GM12878 (cell line): ENCODE results near the gene DUSP10. TPM values are rescaled to one million over a fixed set of nuclear protein-coding genes. Genes with fewer than 3 reads are reported as not detected.

Source experiments
- BHLHE40 ChIP-seq, 2 experiments: fragments of 450-650 bp in 1 of 2; IDR thresholded peaks; 2 replicates each; pipeline ENCODE4 v1.6.1; 2011 to 2017; ENCODE audit warnings: low read depth in 2 of 2, borderline replicate concordance in 1 of 2, improper control_type of control experiment in 1 of 2, low read length in 1 of 2, mild to moderate bottlenecking in 1 of 2
- BRCA1 ChIP-seq: IDR thresholded peaks from 2 replicates; pipeline ENCODE4 v1.6.1; 2011; ENCODE audit warnings: low read depth, low read length, improper control_type of control experiment
- CBFB ChIP-seq: IDR thresholded peaks from 2 replicates; pipeline ENCODE4 v1.6.1; 2016; ENCODE audit warnings: antibody characterized with exemption, low read depth
- CHD4 ChIP-seq: fragments of 200-600 bp; sonication (generic); IDR thresholded peaks from 2 replicates; pipeline ENCODE4 v1.6.1; 2016; ENCODE audit warnings: mild to moderate bottlenecking
- FOS ChIP-seq: IDR thresholded peaks from 3 replicates; pipeline ENCODE4 v1.6.1; 2011; ENCODE audit warnings: borderline replicate concordance; ENCODE audit not compliant: insufficient read length; ENCODE audit errors: extremely low read depth
- GABPA ChIP-seq: IDR thresholded peaks from 2 replicates; pipeline ENCODE4 v1.6.1; 2014; ENCODE audit warnings: antibody characterized with exemption, low read depth, mild to moderate bottlenecking, inconsistent platforms
- HCFC1 ChIP-seq: fragments of 150-350 bp; IDR thresholded peaks from 2 replicates; pipeline ENCODE4 v1.6.1; 2014; ENCODE audit warnings: low read length
- KLF5 ChIP-seq: fragments of 450-650 bp; IDR thresholded peaks from 2 replicates; pipeline ENCODE4 v1.6.1; 2014; ENCODE audit warnings: mild to moderate bottlenecking; ENCODE audit not compliant: partially characterized antibody
- MXI1 ChIP-seq: fragments of 150-350 bp; IDR thresholded peaks from 2 replicates; pipeline ENCODE4 v1.6.1; 2011; ENCODE audit warnings: low read depth, mild to moderate bottlenecking, inconsistent platforms, low read length, improper control_type of control experiment
- RB1 ChIP-seq: fragments of 450-650 bp; formaldehyde crosslinking; IDR thresholded peaks from 2 replicates; pipeline ENCODE4 v1.6.1; 2017; ENCODE audit warnings: mild to moderate bottlenecking, borderline replicate concordance
- SIX5 ChIP-seq: IDR thresholded peaks from 2 replicates; pipeline ENCODE4 v1.6.1; 2011; ENCODE audit warnings: mild to moderate bottlenecking, low read depth, low read length, moderate library complexity; ENCODE audit not compliant: severe bottlenecking
- SMAD1 ChIP-seq: fragments of 450-650 bp; IDR thresholded peaks from 2 replicates; pipeline ENCODE4 v1.6.1; 2018; ENCODE audit warnings: mild to moderate bottlenecking, low read depth; ENCODE audit not compliant: partially characterized antibody
- SMC3 ChIP-seq: IDR thresholded peaks from 2 replicates; pipeline ENCODE4 v1.6.1; 2011; ENCODE audit warnings: low read length, improper control_type of control experiment, borderline replicate concordance
- TAF1 ChIP-seq: IDR thresholded peaks from 2 replicates; pipeline ENCODE4 v1.6.1; 2011; ENCODE audit warnings: mild to moderate bottlenecking, low read depth, low read length, borderline replicate concordance
- TCF7 ChIP-seq: IDR thresholded peaks from 2 replicates; pipeline ENCODE4 v1.6.1; 2014; ENCODE audit warnings: antibody characterized with exemption, borderline replicate concordance
- ZSCAN29 ChIP-seq: fragments of 450-650 bp; IDR thresholded peaks from 2 replicates; pipeline ENCODE4 v1.6.1; 2017; ENCODE audit warnings: mild to moderate bottlenecking, moderate library complexity
- polyA plus RNA-seq, 11 experiments: library from polyadenylated mRNA; depleted of rRNA in 4 of 11; unstranded in 6 of 11; stranded (reverse) in 5 of 11; fragments of >200 nt; fragmentation: Nextera tagmentation in 4 of 11; fragmentation: Illumina TruSeq in 1 of 11; extraction: Ambion mirVana in 4 of 11; extraction: Trizol in 1 of 11; gene quantifications; 1 replicate in 1 of 11; 2 replicates in 10 of 11; pipeline versions ENCODE4 v1.2.1 to v1.2.3, GENCODE V29; 2011 to 2016; ENCODE audit warnings: inconsistent platforms in 2 of 11, missing spikeins in 2 of 11, low read depth in 1 of 11
- total RNA-seq, 4 experiments: library from RNA; depleted of rRNA in 3 of 4; stranded (reverse); fragments of >200 nt in 3 of 4; fragmentation: Illumina TruSeq in 1 of 4; extraction: Trizol in 1 of 4; gene quantifications; 2 replicates each; pipeline versions ENCODE4 v1.2.1 to v1.2.3, GENCODE V29; 2013 to 2021
- TF ChIP-seq, protein P1 (sequence below): fragments of 450-650 bp; IDR thresholded peaks from 2 replicates; pipeline ENCODE4 v1.6.1; 2018; ENCODE audit warnings: mild to moderate bottlenecking, low read depth, moderate library complexity; ENCODE audit not compliant: partially characterized antibody
- TF ChIP-seq, protein P2 (sequence below): IDR thresholded peaks from 2 replicates; pipeline ENCODE4 v1.6.1; 2011; ENCODE audit warnings: borderline replicate concordance, low read depth, mild to moderate bottlenecking, moderate library complexity, mixed read lengths, low read length; ENCODE audit not compliant: insufficient read depth; ENCODE audit errors: extremely low read length
- TF ChIP-seq, protein P3 (sequence below): IDR thresholded peaks from 2 replicates; pipeline ENCODE4 v1.6.1; 2012; ENCODE audit warnings: improper control_type of control experiment, low read depth, low read length; ENCODE audit not compliant: insufficient replicate concordance
- TF ChIP-seq, protein P4 (sequence below): IDR thresholded peaks from 2 replicates; pipeline ENCODE4 v1.6.1; 2011; ENCODE audit warnings: borderline replicate concordance, low read depth, mild to moderate bottlenecking, moderate library complexity, low read length; ENCODE audit not compliant: insufficient read depth, poor library complexity, severe bottlenecking

Gene DUSP10
- total and polyA plus RNA-seq, 10 of the 15 experiments (the other 5 are each of a cell fraction or from before 2014, with no cell fraction given): 20.3 to 38.4 (median 27.8) TPM

DNA sequence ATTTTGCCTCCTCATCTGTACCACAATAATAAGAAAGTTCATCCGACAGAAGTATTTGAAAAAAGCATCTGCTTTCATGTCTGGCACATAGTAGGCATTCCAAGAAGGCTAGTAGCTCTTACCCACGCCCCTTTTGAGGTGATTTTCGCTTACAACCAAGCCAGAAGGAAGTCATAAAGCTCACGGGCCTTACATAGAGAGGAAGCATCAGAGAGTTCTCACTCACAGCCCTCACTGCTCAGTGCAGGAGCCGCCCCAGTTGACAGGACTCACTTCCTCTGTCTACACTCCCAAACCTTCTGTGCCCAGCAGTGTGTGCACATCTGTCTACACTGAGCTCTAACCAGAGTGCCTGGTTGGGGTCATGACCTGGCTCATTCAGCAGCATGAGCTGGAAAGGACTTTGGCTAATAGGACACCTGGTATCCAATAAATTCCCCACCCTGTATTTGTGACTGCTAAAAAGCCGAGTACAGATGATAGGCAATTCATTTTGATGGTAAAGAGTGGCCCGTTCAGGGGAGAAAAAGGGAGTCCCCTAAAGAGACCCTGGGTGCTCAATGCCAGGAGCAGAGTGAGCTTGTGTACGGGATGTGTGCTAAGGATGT lies 36.8 kb upstream of the DUSP10 start (continued):
- TF ChIP-seq, protein P1, sequence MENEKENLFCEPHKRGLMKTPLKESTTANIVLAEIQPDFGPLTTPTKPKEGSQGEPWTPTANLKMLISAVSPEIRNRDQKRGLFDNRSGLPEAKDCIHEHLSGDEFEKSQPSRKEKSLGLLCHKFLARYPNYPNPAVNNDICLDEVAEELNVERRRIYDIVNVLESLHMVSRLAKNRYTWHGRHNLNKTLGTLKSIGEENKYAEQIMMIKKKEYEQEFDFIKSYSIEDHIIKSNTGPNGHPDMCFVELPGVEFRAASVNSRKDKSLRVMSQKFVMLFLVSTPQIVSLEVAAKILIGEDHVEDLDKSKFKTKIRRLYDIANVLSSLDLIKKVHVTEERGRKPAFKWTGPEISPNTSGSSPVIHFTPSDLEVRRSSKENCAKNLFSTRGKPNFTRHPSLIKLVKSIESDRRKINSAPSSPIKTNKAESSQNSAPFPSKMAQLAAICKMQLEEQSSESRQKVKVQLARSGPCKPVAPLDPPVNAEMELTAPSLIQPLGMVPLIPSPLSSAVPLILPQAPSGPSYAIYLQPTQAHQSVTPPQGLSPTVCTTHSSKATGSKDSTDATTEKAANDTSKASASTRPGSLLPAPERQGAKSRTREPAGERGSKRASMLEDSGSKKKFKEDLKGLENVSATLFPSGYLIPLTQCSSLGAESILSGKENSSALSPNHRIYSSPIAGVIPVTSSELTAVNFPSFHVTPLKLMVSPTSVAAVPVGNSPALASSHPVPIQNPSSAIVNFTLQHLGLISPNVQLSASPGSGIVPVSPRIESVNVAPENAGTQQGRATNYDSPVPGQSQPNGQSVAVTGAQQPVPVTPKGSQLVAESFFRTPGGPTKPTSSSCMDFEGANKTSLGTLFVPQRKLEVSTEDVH: no peak
- no peak for TF ChIP-seq HCFC1
- TF ChIP-seq GABPA: no peak
- TF ChIP-seq, protein P2, sequence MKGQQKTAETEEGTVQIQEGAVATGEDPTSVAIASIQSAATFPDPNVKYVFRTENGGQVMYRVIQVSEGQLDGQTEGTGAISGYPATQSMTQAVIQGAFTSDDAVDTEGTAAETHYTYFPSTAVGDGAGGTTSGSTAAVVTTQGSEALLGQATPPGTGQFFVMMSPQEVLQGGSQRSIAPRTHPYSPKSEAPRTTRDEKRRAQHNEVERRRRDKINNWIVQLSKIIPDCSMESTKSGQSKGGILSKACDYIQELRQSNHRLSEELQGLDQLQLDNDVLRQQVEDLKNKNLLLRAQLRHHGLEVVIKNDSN: no peak
- peak in 1 of 2 experiments; percentile 46; a peak in 1 of 4 replicates for TF ChIP-seq BHLHE40 (IDR thresholded peaks at IDR 0.05; ENCODE audit: borderline replicate concordance in 1 of 2, low read depth in 2 of 2, low read length in 1 of 2)
- no peak for TF ChIP-seq SMAD1
- TF ChIP-seq CBFB: no peak
- TF ChIP-seq BRCA1: no peak
- TF ChIP-seq ZSCAN29: peak; percentile 93
- no peak for TF ChIP-seq MXI1
- TF ChIP-seq TCF7: no peak
- TF ChIP-seq KLF5: no peak
- 0 out of 2 replicates have a peak, but pooled peaks have one; percentile 76 for TF ChIP-seq CHD4
- no peak for TF ChIP-seq SIX5
- TF ChIP-seq SMC3: no peak; the same call in 1 of the 2 replicates
- TF ChIP-seq RB1: no peak
- TF ChIP-seq, protein P3, sequence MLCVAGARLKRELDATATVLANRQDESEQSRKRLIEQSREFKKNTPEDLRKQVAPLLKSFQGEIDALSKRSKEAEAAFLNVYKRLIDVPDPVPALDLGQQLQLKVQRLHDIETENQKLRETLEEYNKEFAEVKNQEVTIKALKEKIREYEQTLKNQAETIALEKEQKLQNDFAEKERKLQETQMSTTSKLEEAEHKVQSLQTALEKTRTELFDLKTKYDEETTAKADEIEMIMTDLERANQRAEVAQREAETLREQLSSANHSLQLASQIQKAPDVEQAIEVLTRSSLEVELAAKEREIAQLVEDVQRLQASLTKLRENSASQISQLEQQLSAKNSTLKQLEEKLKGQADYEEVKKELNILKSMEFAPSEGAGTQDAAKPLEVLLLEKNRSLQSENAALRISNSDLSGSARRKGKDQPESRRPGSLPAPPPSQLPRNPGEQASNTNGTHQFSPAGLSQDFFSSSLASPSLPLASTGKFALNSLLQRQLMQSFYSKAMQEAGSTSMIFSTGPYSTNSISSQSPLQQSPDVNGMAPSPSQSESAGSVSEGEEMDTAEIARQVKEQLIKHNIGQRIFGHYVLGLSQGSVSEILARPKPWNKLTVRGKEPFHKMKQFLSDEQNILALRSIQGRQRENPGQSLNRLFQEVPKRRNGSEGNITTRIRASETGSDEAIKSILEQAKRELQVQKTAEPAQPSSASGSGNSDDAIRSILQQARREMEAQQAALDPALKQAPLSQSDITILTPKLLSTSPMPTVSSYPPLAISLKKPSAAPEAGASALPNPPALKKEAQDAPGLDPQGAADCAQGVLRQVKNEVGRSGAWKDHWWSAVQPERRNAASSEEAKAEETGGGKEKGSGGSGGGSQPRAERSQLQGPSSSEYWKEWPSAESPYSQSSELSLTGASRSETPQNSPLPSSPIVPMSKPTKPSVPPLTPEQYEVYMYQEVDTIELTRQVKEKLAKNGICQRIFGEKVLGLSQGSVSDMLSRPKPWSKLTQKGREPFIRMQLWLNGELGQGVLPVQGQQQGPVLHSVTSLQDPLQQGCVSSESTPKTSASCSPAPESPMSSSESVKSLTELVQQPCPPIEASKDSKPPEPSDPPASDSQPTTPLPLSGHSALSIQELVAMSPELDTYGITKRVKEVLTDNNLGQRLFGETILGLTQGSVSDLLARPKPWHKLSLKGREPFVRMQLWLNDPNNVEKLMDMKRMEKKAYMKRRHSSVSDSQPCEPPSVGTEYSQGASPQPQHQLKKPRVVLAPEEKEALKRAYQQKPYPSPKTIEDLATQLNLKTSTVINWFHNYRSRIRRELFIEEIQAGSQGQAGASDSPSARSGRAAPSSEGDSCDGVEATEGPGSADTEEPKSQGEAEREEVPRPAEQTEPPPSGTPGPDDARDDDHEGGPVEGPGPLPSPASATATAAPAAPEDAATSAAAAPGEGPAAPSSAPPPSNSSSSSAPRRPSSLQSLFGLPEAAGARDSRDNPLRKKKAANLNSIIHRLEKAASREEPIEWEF: no peak
- TF ChIP-seq FOS: no peak
- 0 out of 2 replicates have a peak, but pooled peaks have one; percentile 40 for TF ChIP-seq TAF1
- TF ChIP-seq, protein P4, sequence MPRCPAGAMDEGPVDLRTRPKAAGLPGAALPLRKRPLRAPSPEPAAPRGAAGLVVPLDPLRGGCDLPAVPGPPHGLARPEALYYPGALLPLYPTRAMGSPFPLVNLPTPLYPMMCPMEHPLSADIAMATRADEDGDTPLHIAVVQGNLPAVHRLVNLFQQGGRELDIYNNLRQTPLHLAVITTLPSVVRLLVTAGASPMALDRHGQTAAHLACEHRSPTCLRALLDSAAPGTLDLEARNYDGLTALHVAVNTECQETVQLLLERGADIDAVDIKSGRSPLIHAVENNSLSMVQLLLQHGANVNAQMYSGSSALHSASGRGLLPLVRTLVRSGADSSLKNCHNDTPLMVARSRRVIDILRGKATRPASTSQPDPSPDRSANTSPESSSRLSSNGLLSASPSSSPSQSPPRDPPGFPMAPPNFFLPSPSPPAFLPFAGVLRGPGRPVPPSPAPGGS: no peak
